Measurements from ENCODE around the gene MYO1H. TPM values are rescaled to one million over a fixed set of nuclear protein-coding genes. Genes with fewer than 3 reads are reported as not detected.
"Not testable (repeated sequence)": the region's sequence is repeated elsewhere in the genome, so short reads cannot be mapped to it uniquely, and the experiment has no call there.

MYO1H gene
- total RNA-seq, 1 donor from 2014 or later: not detected

- intact Hi-C loops (cut with micrococcal nuclease): no loop called here
Observed at GRCh38 chr12:109466305-109466704, 118.6 kb downstream of the MYO1H start.

GRCh38 chr12:109466821-109467220 is 119.1 kb downstream of the MYO1H start:
- intact Hi-C loops (cut with micrococcal nuclease): no loop called here

- intact Hi-C loops (cut with micrococcal nuclease): no loop called here
Observed at GRCh38 chr12:109467978-109468676, 120.4 kb downstream of the MYO1H start.

- intact Hi-C loops (cut with micrococcal nuclease): no loop called here
Observed at GRCh38 chr12:109469517-109469916, 121.8 kb downstream of the MYO1H start.

DNA sequence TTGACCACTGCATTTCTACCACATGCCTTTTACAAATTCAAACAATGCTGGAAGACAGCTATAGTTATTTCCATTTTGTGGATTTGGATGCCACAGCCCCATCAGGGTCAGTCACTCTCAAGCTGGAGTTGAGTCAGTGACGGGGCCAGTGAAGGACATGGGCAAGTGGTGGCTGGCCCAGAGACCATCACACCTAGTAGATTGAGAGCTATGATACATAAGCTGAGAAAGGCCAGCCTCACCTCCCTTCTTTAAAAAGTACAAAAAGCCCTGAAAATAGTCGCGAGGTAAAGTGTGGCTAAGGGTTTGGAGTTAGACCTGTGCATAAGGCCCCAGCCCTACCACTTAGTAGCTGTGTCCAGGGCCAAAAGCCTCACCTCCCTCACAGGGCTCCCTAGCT is 125.3 kb downstream of the MYO1H start:
- intact Hi-C loops (cut with micrococcal nuclease): no loop called here

- intact Hi-C loops (cut with micrococcal nuclease): not testable (repeated sequence)
Observed at GRCh38 chr12:109473526-109474270, 126.0 kb downstream of the MYO1H start.

DNA sequence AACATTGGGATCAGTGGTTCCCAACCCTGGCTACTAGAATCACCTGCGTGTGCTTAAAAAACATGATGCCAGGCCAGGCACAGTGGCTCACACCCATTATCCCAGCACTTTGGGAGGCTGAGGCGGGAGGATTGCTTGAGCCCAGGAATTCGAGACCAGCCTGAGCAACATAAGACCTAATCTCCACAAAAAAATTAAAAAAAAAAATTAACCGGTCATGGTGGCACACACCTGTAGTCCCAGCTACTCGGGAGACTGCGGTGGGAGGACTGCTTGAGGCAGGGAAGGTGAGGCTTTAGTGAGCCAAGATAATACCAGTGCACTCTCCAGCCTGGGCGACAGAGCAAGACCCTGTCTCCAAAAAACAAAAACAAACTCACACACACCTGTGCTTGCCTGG is 127.4 kb downstream of the MYO1H start:
- intact Hi-C loops (cut with micrococcal nuclease): no loop called here

DNA sequence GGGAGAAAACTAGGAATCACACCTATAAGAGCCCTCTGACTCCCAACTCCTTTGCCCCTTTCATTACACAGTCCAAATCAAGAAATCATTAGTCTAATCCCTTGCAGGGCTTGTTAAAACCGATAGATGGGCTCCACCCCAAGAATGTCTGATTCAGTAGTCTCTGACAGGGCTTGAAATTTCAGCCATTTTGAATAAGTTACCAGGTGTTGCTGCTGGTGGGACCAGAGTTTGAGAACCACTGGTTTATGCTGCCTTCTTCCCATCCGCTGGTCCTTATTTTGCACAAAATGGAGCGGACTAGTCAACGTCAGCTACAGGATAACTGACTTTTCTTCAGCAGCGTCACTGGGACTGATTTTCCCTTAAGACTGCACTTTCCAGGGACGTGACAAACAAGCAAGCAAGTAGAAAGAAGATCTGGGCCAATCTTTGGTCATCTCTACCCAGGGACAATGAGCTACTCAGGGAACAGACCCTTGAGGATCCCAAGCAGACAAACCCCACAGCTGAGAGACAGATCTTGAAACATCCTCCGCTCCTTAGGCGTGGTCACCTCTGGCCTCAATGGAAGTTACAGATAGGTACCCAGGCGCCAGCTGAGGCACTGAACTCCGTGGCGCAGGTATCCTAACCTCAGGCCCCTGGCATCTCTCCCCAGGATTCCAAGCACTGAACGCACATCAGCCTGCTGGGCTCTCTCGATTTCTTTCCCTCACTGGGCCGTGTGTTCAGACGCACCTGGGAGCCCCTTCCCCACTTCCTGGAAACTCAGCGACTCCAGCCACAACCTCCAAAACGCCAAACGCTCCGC is 128.5 kb downstream of the MYO1H start:
- intact Hi-C loops (cut with micrococcal nuclease): loop anchor here (2.0 kb wide), 1 partner anchor 423 kb away; the partner anchor contains the start of gene USP30

DNA sequence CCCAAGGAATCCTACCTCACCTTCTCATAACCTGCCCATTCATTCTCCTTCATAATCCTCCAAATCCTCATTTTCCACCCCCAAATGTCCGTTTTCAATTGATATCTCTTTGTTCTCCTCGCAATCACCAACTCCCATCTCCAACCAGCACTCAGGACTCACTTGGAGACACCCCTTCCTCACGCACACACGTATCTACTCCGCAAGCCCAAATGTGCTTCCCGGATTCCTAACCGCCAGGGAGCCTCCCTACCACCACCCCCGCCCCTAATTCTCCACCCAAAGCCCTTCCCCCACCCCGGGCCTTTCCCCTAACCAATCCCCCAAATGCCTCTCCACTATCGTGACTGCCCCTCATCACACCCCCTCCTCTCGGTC is 129.1 kb downstream of the MYO1H start:
- intact Hi-C loops (cut with micrococcal nuclease): loop anchor here (1.0 to 2.0 kb wide), 3 partner anchors 97 to 424 kb away; partner anchors contain the start of genes FAM222A, MMAB, MVK and USP30

DNA sequence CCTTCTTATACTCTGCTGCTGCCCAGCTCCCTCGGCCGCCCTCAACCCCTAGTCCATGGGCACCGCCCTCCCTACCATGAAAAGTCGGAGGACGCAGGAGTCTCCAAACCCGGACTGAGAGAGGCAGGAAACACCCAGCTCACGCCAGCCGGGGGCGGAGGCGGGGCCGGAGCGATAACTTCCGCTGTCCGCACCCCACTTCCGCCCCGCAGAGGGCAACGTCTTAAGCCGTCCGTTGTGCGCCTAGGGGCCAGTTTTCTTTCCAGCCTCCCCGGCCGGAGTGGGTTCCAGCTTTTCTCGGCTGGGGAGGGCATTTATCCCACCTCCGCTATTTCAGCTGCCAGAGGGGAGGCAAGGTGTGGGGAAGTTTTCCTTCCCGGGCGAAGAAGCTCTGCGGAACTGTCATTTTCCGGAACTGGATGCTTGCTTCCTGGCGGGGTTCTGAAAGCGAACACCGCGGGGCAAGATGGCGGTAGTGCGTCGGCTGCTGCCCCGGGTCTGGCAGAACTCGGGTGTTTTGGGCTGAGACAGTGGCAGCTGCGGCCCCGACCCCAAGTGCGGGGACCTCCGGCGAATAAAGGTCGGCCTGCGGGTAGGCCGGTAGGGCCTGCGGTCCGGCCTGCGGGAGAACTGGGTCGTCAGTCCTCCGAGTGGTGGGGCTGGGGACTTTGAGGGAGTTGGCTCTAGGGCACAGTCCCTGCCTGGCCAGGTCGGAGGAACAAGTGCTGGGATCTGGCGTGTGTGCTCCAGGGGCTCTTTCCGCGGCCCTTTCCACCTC is 129.7 kb downstream of the MYO1H start, which contains the start of the genes KCTD10 and UBE3B:
Gene KCTD10, minus strand, starts transcription at position 116 of the 778 bp plus-strand sequence. Its CDS starts 38 bp downstream, at position 78.
Gene UBE3B, plus strand, starts transcription at position 450 of the 778 bp plus-strand sequence. CDS start 5,918 bp downstream, outside the sequence.
- intact Hi-C loops (cut with micrococcal nuclease): loop anchor here (1.0 to 2.0 kb wide), 3 partner anchors 96 to 425 kb away; partner anchors contain the start of genes FAM222A, MMAB, MVK and USP30

DNA sequence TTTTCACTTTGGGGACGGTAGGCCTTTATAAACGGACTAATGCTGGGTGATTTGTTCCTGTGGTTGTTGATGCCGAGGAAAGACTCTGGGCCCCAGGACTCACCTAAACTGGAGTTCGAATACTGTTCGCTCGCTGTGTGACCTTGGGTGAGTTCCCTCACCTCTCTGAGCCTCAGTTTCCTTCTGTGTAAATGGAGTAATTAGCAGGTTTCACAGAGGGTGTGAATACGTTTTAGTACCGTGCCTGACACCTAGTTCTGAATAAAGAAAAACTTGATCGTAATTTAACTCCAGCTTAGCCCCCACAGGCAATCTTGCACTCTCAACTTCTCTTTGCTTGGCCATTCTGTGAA is 130.2 kb downstream of the MYO1H start:
- intact Hi-C loops (cut with micrococcal nuclease): loop anchor here (1.0 to 2.0 kb wide), 3 partner anchors 95 to 425 kb away; partner anchors contain the start of genes FAM222A, MMAB, MVK and USP30

DNA sequence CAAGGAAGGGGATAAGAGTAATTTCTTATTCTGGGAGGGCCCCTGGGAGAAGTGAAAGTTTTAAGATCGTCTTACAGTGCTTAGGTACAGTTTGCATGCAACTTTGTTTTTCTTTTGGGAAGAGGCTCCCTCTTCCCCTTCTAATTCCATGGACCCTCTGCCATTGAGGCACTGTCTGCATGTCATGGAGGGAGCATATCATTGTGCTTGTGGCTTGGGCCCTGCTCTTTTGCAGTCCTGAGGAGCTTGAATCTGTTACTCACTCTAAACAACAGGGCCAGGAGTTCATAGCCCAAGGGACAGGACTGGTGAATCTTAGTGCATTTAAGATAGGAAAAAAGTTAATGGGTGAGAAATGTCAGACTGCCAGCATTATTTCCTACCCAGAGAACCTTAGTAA is 132.1 kb downstream of the MYO1H start:
- intact Hi-C loops (cut with micrococcal nuclease): no loop called here

GRCh38 chr12:109480356-109480755 is 132.7 kb downstream of the MYO1H start:
- intact Hi-C loops (cut with micrococcal nuclease): no loop called here

DNA sequence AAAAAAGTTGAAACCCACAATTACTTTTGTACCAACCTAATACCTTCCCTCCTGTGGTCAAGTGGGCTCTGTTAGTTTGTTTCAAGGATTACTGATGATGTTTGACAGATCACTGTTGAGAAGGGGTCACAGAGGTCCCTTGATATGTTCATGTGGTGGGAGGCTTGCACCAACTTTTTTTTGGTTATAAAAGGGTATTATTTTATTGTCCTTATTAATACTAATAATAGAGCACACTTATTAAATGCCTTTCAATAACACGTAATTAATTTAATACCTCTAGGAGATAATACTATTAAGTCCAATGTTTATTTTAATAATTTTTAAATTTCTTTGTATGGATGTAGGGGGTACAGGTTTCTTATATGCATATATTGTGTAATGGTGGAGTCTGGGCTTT is 134.2 kb downstream of the MYO1H start:
- intact Hi-C loops (cut with micrococcal nuclease): no loop called here

DNA sequence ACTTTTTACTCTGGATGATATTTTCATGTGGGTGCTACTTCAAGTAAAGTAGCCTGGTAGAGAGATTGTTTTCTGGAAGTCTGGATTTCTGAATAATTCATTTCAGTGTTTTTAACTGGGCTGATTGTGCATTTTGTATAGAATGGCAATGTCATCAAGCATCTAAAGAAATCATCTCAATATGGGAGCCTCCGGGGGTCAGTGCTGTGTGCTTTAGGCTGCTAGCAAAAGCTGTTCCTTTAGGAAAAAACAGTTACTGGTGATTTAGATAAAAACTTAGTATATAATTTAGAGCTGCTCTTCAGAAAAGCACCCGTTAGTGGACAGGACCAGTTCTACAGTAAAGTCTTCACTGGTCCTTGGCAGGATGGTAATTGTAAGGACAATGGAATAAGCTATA is 134.8 kb downstream of the MYO1H start:
- intact Hi-C loops (cut with micrococcal nuclease): no loop called here

DNA sequence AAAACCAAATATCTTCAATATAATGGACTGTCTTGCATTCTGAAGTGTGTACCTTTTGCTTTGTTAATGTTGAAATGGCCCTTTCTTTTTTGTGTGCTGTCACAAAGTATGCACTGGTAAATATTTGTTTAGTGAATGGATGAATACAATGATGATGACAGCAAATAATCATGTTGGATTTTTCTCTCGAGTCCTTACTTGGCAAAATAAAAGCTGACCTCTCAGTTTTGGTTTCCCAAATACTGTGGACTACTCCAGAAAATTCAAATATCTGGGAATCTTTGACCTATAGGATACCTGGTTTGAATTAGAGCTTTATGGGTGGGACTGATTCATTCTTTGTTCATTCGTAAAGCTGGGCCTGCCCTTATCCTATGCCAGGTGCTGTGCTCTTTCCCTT is 135.2 kb downstream of the MYO1H start:
- intact Hi-C loops (cut with micrococcal nuclease): no loop called here

GRCh38 chr12:109483346-109483745 is 135.6 kb downstream of the MYO1H start:
- intact Hi-C loops (cut with micrococcal nuclease): no loop called here

GRCh38 chr12:109485201-109485600 is 137.5 kb downstream of the MYO1H start:
- intact Hi-C loops (cut with micrococcal nuclease): no loop called here

- intact Hi-C loops (cut with micrococcal nuclease): no loop called here
Observed at GRCh38 chr12:109487181-109488050, 139.7 kb downstream of the MYO1H start.
